Lower leg skin (tissue), 3 donors: Measurements from ENCODE around the gene FLT1.

Experiments
- CTCF ChIP-seq, 3 donors: fragments of 450-650 bp; IDR thresholded peaks; one replicate each; pipeline ENCODE4 v1.5.1; 2016; ENCODE audit warnings: antibody characterized with exemption in 3 of 3, mild to moderate bottlenecking in 3 of 3, moderate library complexity in 2 of 3
- POLR2A ChIP-seq, 2 donors: fragments of 450-650 bp; IDR thresholded peaks; one replicate each; pipeline ENCODE4 v1.6.1; 2016 to 2017; ENCODE audit warnings: antibody characterized with exemption in 2 of 2, mild to moderate bottlenecking in 1 of 2, moderate library complexity in 1 of 2

DNA sequence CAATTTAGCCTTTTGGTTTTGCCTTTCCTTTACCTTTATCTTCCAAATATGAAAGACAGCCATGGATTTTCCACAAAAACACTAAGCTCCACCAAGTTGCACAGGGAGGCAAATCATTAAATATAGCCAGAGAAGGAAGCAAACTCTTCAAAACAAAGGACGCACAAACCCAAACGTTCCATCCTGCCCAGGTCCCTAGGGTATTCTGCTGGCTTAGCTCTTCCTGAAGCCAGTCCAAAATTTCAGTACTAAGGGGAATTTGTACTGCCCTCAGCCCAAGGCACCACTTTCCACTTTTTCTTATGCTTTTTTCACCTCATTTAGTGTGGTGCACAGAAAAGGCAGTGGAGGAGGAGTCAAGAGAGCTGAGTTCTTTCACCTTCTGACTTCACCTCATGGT lies 169.9 kb downstream of the FLT1 start:
- no peak for TF ChIP-seq CTCF (IDR thresholded peaks at IDR 0.05)
- TF ChIP-seq POLR2A (IDR thresholded peaks at IDR 0.05), result no peak
